A673 (cell line): ENCODE results near the gene PGLYRP1. TPM values are rescaled to one million over a fixed set of nuclear protein-coding genes. Genes with fewer than 3 reads are reported as not detected.
A peak's percentile ranks its signal among the peaks of the same experiment; 100 is the strongest.

Source experiments
- BruUV-seq: library from RNA; stranded (reverse); fragments of 400-500 nt; replicated peaks from 2 replicates; lab custom pipeline; 2021; lab: Mats Ljungman, UMichigan
- CTCF ChIA-PET: fragments of 300-600 bp; sonication (Branson Sonifier 250); formaldehyde crosslinking; loops from one replicate; lab custom pipeline; 2022; ENCODE audit warnings: antibody characterized with exemption; lab: Charles Lee
- POLR2A ChIA-PET: fragments of 300-600 bp; sonication (Branson Sonifier 250); formaldehyde crosslinking; loops from one replicate; lab custom pipeline; 2022; ENCODE audit warnings: antibody characterized with exemption; ENCODE audit not compliant: low non-redundant PET; lab: Charles Lee
- DNase-seq: peaks from one replicate; pipeline ENCODE4 v3.0.0-alpha.2; 2015; ENCODE audit warnings: low spot score
- H3K27ac ChIP-seq: fragments of 200-600 bp; sonication (generic); 2 replicates; pipeline ENCODE4 v1.5.1; 2016; ENCODE audit warnings: mixed run types, low read depth, mild to moderate bottlenecking, mixed read lengths, antibody characterized with exemption, low read length; ENCODE audit not compliant: poor library complexity, severe bottlenecking
- H3K27me3 ChIP-seq: fragments of 200-600 bp; sonication (generic); replicated peaks from 2 replicates; pipeline ENCODE4 v1.6.1; 2017; ENCODE audit warnings: mixed run types, low read depth, mild to moderate bottlenecking, mixed read lengths, antibody characterized with exemption, low read length; ENCODE audit not compliant: insufficient read depth, poor library complexity
- H3K36me3 ChIP-seq: fragments of 200-600 bp; sonication (generic); 2 replicates; pipeline ENCODE4 v1.6.1; 2016; ENCODE audit warnings: mixed run types, mild to moderate bottlenecking, mixed read lengths, antibody characterized with exemption, low read length; ENCODE audit not compliant: insufficient read depth, poor library complexity, severe bottlenecking
- H3K4me1 ChIP-seq: fragments of 200-600 bp; sonication (generic); 2 replicates; pipeline ENCODE4 v1.6.1; 2017; ENCODE audit warnings: mixed run types, mild to moderate bottlenecking, mixed read lengths, antibody characterized with exemption, low read length; ENCODE audit not compliant: insufficient read depth, poor library complexity, severe bottlenecking
- H3K4me3 ChIP-seq: fragments of 200-600 bp; sonication (generic); 2 replicates; pipeline ENCODE4 v1.5.1; 2016; ENCODE audit warnings: low read depth, mixed run types, mild to moderate bottlenecking, mixed read lengths, low read length; ENCODE audit not compliant: poor library complexity, severe bottlenecking
- H3K9me3 ChIP-seq: fragments of 200-600 bp; sonication (generic); 2 replicates; pipeline ENCODE4 v1.6.1; 2016; ENCODE audit warnings: mixed run types, low read depth, mild to moderate bottlenecking, mixed read lengths, antibody characterized with exemption, low read length; ENCODE audit not compliant: poor library complexity, severe bottlenecking
- EZH2 ChIP-seq: fragments of 200-600 bp; sonication (generic); IDR thresholded peaks from 2 replicates; pipeline ENCODE4 v1.6.1; 2017; ENCODE audit warnings: borderline replicate concordance, low read depth, mild to moderate bottlenecking, mixed read lengths, antibody characterized with exemption, low read length; ENCODE audit not compliant: poor library complexity, severe bottlenecking
- intact Hi-C: fragments of 100-400 bp; cut with micrococcal nuclease; formaldehyde crosslinking; loops from one replicate; pipeline ENCODE4 v1.10.0; 2022; ENCODE audit not compliant: unreplicated experiment
- total RNA-seq: library from RNA; stranded (reverse); gene quantifications from 2 replicates; pipeline ENCODE4 v1.2.3, GENCODE V29; 2021
- TF ChIP-seq, protein P1 (sequence below): fragments of 300-800, 200-600 bp; sonication (generic); conservative IDR thresholded peaks from 2 replicates; pipeline ENCODE4 v1.5.1; 2017; ENCODE audit warnings: low read depth, mild to moderate bottlenecking, antibody characterized with exemption, low read length, moderate library complexity, mixed read lengths

The PGLYRP1 gene
- total RNA-seq, 1 experiment from 2014 or later, result not detected

DNA sequence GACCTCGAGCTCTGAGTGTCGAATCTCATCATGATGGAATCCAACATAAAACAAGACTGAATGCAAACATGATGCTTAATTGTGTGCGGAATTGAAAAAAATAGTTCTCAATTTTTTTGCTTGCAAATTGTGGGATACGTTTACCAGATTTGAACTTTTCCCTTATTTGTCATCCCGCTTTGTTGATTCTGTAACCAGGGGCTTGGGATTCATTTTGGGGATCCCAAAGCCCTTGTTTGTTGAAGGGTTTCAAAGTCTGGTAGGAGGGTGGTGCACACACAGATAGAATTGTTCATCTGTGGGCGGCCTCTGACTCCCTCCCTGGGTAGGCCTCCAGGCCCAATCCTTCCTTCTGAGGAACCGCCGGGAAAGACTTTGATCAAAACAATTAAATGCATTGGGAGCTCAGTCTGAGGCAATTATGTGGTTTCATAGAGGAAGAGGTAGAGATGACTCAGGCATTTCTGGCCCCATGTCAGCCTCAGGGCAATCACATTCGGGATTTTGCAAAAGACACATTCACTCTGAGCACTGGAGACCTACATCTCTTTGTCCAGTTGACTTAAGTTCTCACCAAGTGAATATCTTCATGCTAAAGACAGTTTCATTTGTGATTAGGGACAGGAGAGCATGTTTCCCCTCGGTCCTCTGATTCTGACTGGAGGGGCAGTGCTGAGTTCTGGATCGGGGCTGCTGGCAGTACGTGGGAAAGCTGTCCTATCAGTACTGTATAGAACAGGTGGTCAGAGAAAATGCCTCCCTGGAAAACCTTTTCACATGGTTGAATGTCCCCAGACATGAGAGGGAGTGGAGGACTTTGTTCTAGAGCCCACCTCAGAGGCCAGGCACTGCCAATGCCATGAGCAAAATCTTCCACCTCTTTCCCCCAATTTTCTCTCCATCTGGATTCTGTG is 45.7 kb upstream of the PGLYRP1 start:
- peaks cover 20% of the 10 kb centered on the region for H3K27me3 ChIP-seq
- POLR2A ChIA-PET, result no interaction called here
- intact Hi-C loops, result no loop called here
- CTCF ChIA-PET, result interaction anchor here (1.4 kb wide), 1 partner anchor 9 kb away, joined by 5 read pairs; no protein-coding TSS in a partner anchor
- no peaks in the 10 kb centered on the region for H3K36me3 ChIP-seq
- DNase-seq, result peak; percentile 61
- no peaks in the 10 kb centered on the region for H3K4me1 ChIP-seq
- TF ChIP-seq, protein P1, sequence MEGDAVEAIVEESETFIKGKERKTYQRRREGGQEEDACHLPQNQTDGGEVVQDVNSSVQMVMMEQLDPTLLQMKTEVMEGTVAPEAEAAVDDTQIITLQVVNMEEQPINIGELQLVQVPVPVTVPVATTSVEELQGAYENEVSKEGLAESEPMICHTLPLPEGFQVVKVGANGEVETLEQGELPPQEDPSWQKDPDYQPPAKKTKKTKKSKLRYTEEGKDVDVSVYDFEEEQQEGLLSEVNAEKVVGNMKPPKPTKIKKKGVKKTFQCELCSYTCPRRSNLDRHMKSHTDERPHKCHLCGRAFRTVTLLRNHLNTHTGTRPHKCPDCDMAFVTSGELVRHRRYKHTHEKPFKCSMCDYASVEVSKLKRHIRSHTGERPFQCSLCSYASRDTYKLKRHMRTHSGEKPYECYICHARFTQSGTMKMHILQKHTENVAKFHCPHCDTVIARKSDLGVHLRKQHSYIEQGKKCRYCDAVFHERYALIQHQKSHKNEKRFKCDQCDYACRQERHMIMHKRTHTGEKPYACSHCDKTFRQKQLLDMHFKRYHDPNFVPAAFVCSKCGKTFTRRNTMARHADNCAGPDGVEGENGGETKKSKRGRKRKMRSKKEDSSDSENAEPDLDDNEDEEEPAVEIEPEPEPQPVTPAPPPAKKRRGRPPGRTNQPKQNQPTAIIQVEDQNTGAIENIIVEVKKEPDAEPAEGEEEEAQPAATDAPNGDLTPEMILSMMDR, result no peak
- no peak for TF ChIP-seq EZH2
- no TSS peak for BruUV-seq
- H3K4me3 ChIP-seq, result no peak overlapping the region
- H3K27ac ChIP-seq, result no peak overlapping the region
- no peaks in the 10 kb centered on the region for H3K9me3 ChIP-seq

DNA sequence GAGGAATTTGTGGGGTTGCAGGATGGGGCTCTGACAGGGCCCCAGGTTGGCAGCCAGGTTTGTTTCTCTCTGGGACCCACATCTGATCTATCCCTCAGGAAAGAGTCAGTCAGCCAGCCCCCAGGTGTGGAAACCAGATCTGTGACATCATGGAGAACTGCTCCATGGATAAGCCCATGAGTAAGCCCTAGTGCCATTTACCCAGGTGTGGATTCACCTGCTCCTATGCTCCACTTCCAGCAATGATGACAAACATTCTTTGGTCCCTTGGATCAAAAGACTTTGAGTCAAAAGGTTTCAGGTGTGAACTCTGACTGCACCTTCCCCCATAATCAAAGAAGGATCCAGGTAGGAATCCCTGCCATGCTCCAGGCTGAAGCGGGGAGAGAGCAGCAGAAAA is 44.8 kb upstream of the PGLYRP1 start:
- Histone ChIP-seq H3K27me3 (peaks cover 11% of the 10 kb centered on the region), H3K9me3 (no peaks in the 10 kb centered on the region), H3K27ac (no peak overlapping the region), H3K4me1 (no peaks in the 10 kb centered on the region), H3K36me3 (no peaks in the 10 kb centered on the region), H3K4me3 (no peak overlapping the region)
- ChIA-PET CTCF (interaction anchor here (1.4 kb wide), 1 partner anchor 10 kb away, joined by 5 read pairs; no protein-coding TSS in a partner anchor), POLR2A (no interaction called here)
- TF ChIP-seq EZH2, result no peak
- TF ChIP-seq, protein P1, result no peak
- no peak for DNase-seq
- intact Hi-C loops, result no loop called here
- no TSS peak for BruUV-seq

DNA sequence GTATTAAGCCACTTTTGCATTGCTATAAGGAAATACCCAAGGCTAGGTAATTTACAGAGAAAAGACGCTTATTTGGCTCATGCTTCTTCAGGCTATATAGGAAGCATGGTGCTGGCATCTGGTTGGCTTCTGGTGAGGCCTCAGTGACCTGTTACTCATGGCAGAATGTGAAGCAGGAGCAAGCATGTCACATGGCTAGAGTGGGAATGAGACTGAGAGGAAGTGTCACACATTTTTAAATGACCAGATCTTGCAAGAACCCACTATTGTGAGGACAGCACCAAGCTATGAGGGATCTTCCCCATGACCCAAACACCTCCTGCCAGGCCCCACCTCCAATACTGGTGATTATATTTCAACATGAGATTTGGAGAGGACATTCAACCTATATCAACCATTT is 43.6 kb upstream of the PGLYRP1 start:
- no peak overlapping the region for H3K4me3 ChIP-seq
- DNase-seq, result no peak
- intact Hi-C loops, result no loop called here
- peaks cover 11% of the 10 kb centered on the region for H3K27me3 ChIP-seq
- no peak overlapping the region for H3K27ac ChIP-seq
- H3K4me1 ChIP-seq, result no peaks in the 10 kb centered on the region
- BruUV-seq, result no TSS peak
- ChIA-PET POLR2A (no interaction called here), CTCF (interaction anchor here (0.6 kb wide), 1 partner anchor 568 kb away, joined by 6 read pairs; no protein-coding TSS in a partner anchor)
- TF ChIP-seq, protein P1, result no peak
- TF ChIP-seq EZH2, result no peak
- no peaks in the 10 kb centered on the region for H3K36me3 ChIP-seq
- H3K9me3 ChIP-seq, result peaks cover 11% of the 10 kb centered on the region
